NCI-H146 treated with DMSO at 0.1 percent for 48 hours (cell line): ENCODE measurements around the gene CST2.
"Not testable (repeated sequence)": the region's sequence is repeated elsewhere in the genome, so short reads cannot be mapped to it uniquely, and the experiment has no call there.

ENCODE experiments used
- DNase-seq: peaks from one replicate; lab custom pipeline; 2025; ENCODE audit not compliant: unreplicated experiment; lab: John Stamatoyannopoulos, UW

CST2 gene

GRCh38 chr20:23826541-23827021 is at the start of gene CST2:
Gene CST2 (minus strand): TSS chr20:23826729. CDS start chr20:23826660, 69 bp downstream.
- DNase-seq = no peak

GRCh38 chr20:23875606-23876237 is 49.2 kb upstream of the CST2 start:
- no peak for DNase-seq

GRCh38 chr20:23874747-23875146 is 48.2 kb upstream of the CST2 start:
- DNase-seq = no peak

- DNase-seq = no peak
Observed at GRCh38 chr20:23873370-23874015, 47.0 kb upstream of the CST2 start.

GRCh38 chr20:23872065-23872464 is 45.5 kb upstream of the CST2 start:
- no peak for DNase-seq

- no peak for DNase-seq
Observed at GRCh38 chr20:23870461-23870860, 43.9 kb upstream of the CST2 start.

GRCh38 chr20:23869520-23869919 is 43.0 kb upstream of the CST2 start:
- no peak for DNase-seq

- no peak for DNase-seq
Observed at GRCh38 chr20:23868321-23868720, 41.8 kb upstream of the CST2 start.

- no peak for DNase-seq
Observed at GRCh38 chr20:23867152-23867776, 40.7 kb upstream of the CST2 start.

GRCh38 chr20:23860771-23861170 is 34.2 kb upstream of the CST2 start:
- DNase-seq = not testable (repeated sequence)

- DNase-seq = no peak
Observed at GRCh38 chr20:23857962-23858595, 31.6 kb upstream of the CST2 start.

- no peak for DNase-seq
Observed at GRCh38 chr20:23856736-23857135, 30.2 kb upstream of the CST2 start.

- DNase-seq = no peak
Observed at GRCh38 chr20:23856226-23856625, 29.7 kb upstream of the CST2 start.

- DNase-seq = no peak
Observed at GRCh38 chr20:23841693-23842092, 15.2 kb upstream of the CST2 start.

- DNase-seq = no peak
Observed at GRCh38 chr20:23835716-23836115, 9.2 kb upstream of the CST2 start.

GRCh38 chr20:23832775-23833513 is 6.4 kb upstream of the CST2 start:
- no peak for DNase-seq

- DNase-seq = not testable (repeated sequence)
Observed at GRCh38 chr20:23831961-23832360, 5.4 kb upstream of the CST2 start.

GRCh38 chr20:23823621-23824324 is 2.8 kb downstream of the CST2 start:
- DNase-seq = no peak

GRCh38 chr20:23823111-23823510 is 3.4 kb downstream of the CST2 start:
- DNase-seq = no peak

- DNase-seq = no peak
Observed at GRCh38 chr20:23820493-23820892, 6.0 kb downstream of the CST2 start.
